GM23248 (cell line): ENCODE data around the gene ZMYND12. TPM values are rescaled to one million over a fixed set of nuclear protein-coding genes. Genes with fewer than 3 reads are reported as not detected.

ENCODE experiments used
- DNase-seq: peaks from one replicate; pipeline ENCODE4 v3.0.0-alpha.2; 2015
- H2AFZ ChIP-seq: fragments of 200-600 bp; sonication (generic); 2 replicates; pipeline ENCODE4 v1.6.1; 2016; ENCODE audit warnings: antibody characterized with exemption
- H3F3A ChIP-seq: fragments of 200-600 bp; sonication (generic); 2 replicates; pipeline ENCODE4 v1.6.1; 2016; ENCODE audit warnings: mild to moderate bottlenecking, antibody characterized with exemption, mixed run types; ENCODE audit not compliant: insufficient read depth
- H3K27ac ChIP-seq: fragments of 200-600 bp; sonication (generic); 2 replicates; pipeline ENCODE4 v1.5.1; 2016; ENCODE audit warnings: mild to moderate bottlenecking
- H3K27me3 ChIP-seq: fragments of 200-600 bp; sonication (generic); replicated peaks from 2 replicates; pipeline ENCODE4 v1.6.1; 2016; ENCODE audit warnings: mild to moderate bottlenecking; ENCODE audit not compliant: insufficient read depth
- H3K36me3 ChIP-seq: fragments of 200-600 bp; sonication (generic); 2 replicates; pipeline ENCODE4 v1.6.1; 2016; ENCODE audit warnings: low read depth, mild to moderate bottlenecking
- H3K4me1 ChIP-seq: fragments of 200-600 bp; sonication (generic); 2 replicates; pipeline ENCODE4 v1.6.1; 2016; ENCODE audit warnings: mild to moderate bottlenecking; ENCODE audit not compliant: insufficient read depth
- H3K4me2 ChIP-seq: fragments of 200-600 bp; sonication (generic); one replicate; pipeline ENCODE4 v1.6.1; 2016; ENCODE audit warnings: mild to moderate bottlenecking; ENCODE audit not compliant: unreplicated experiment
- H3K4me3 ChIP-seq: fragments of 200-600 bp; sonication (generic); 2 replicates; pipeline ENCODE4 v1.5.1; 2016; ENCODE audit warnings: mild to moderate bottlenecking
- H3K79me2 ChIP-seq: fragments of 200-600 bp; sonication (generic); 2 replicates; pipeline ENCODE4 v1.6.1; 2016; ENCODE audit warnings: mild to moderate bottlenecking; ENCODE audit not compliant: insufficient read depth
- H3K9ac ChIP-seq: fragments of 200-600 bp; sonication (generic); 2 replicates; pipeline ENCODE4 v1.6.1; 2016; ENCODE audit warnings: mild to moderate bottlenecking
- H3K9me2 ChIP-seq: fragments of 200-600 bp; sonication (generic); 2 replicates; pipeline ENCODE4 v1.6.1; 2016; ENCODE audit warnings: mixed run types, mild to moderate bottlenecking, moderate library complexity; ENCODE audit not compliant: insufficient read depth
- H3K9me3 ChIP-seq: fragments of 200-600 bp; sonication (generic); one replicate; pipeline ENCODE4 v1.6.1; 2017; ENCODE audit warnings: low read depth
- H4K20me1 ChIP-seq: fragments of 200-600 bp; sonication (generic); 2 replicates; pipeline ENCODE4 v1.6.0; 2016; ENCODE audit not compliant: insufficient read depth
- EZH2 ChIP-seq: fragments of 200-600 bp; sonication (generic); IDR thresholded peaks from 2 replicates; pipeline ENCODE4 v1.6.1; 2018; ENCODE audit warnings: antibody characterized with exemption, mild to moderate bottlenecking; ENCODE audit not compliant: insufficient read depth, poor library complexity, severe bottlenecking
- EZH2phosphoT487 ChIP-seq: fragments of 200-600 bp; sonication (generic); IDR thresholded peaks from 2 replicates; pipeline ENCODE4 v1.6.1; 2018; ENCODE audit warnings: antibody characterized with exemption, moderate library complexity, mild to moderate bottlenecking, low read depth; ENCODE audit not compliant: insufficient read depth
- WGBS, 2 experiments: methylation state at CpG; one replicate each; pipeline ENCODE4 v1.1.6; 2015 to 2017; ENCODE audit warnings: low lambda C conversion rate in 2 of 2, low coverage in 1 of 2; ENCODE audit errors: missing lambda C conversion rate in 2 of 2; 5-methylcytosine and 5-hydroxymethylcytosine counted together
- in situ Hi-C: fragments of 300-500 bp; cut with MboI; formaldehyde crosslinking; loops from 2 replicates; pipeline ENCODE4 v1.15.0; 2020
- polyA plus RNA-seq: library from polyadenylated mRNA; unstranded; fragments of >200 nt; fragmentation: Nextera tagmentation; extraction: Ambion mirVana; gene quantifications from 2 replicates; pipeline ENCODE4 v1.2.1, GENCODE V29; 2016
- total RNA-seq: library from RNA; depleted of rRNA; stranded (reverse); fragments of >200 nt; shearing (Covaris generic); gene quantifications from 2 replicates; pipeline ENCODE4 v1.2.3, GENCODE V29; 2014

ZMYND12 gene
- total and polyA plus RNA-seq, 2 experiments from 2014 or later = 0.68 to 3.2 TPM

DNA sequence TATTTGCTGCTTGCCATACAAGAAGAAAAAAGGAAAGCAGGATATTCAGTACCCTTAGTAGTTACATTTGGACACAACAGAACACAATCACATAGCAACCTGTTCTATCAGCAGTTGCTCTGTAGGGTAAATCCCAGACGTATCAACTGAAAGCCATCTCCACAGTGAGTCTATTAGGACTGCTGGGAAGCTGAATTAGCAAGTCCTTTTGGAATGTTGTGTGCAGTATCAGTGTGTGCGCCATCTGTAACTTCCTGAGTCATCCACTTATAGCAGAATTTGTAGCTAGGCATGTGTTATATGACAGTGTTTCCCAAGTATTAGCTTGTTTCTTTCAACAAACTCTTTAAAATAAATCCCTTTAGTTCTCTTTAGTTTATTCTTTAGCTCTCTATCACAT is 28.6 kb upstream of the ZMYND12 start:
- in situ Hi-C loops = no loop called here
- Histone ChIP-seq H3K4me2 (peak overlapping the region; percentile 5), H3F3A (peaks cover 7% of the 10 kb centered on the region; the same call in 1 of the 2 replicates), H3K79me2 (no peaks in the 10 kb centered on the region), H3K9ac (peak overlapping the region; percentile 53), H3K9me2 (no peaks in the 10 kb centered on the region), H3K4me3 (0 out of 2 replicates have a peak overlapping the region, but pooled peaks have one; percentile 6), H2AFZ (no peak overlapping the region), H4K20me1 (no peaks in the 10 kb centered on the region), H3K27ac (peak overlapping the region; percentile 82), H3K9me3 (no peaks in the 10 kb centered on the region), H3K4me1 (peaks cover 10% of the 10 kb centered on the region), H3K27me3 (no peaks in the 10 kb centered on the region), H3K36me3 (no peaks in the 10 kb centered on the region)
- DNase-seq = peak; percentile 94
- WGBS, 2 experiments = 0 to 3% methylated on average over 2 of the region's 2 CpGs
- TF ChIP-seq EZH2phosphoT487 (no peak), EZH2 (no peak)

DNA sequence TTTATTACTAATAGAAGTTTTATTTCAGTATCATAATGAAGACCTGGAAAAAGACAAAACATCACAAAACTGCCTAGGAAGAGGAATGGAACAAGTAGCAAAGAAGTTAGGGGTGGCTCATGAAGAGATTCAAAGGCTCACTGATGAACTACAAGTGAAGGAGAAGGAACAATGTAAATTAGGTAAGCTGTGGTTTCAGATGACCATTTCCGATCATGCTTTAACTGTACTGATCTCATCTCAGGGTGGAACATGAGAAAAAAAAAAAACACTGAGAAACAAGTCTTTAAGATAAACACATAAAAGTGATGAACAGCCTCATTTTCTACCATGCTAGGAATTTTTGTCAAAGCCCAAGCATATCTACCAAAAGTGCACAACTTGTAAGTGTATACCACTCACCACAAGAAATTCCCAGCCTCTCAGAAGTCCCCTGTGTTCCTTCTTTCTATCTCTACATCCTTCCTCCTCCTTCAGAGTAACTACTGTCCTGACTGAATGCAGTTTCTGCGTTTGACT is 26.9 kb upstream of the ZMYND12 start:
- Histone ChIP-seq H3K27me3 (no peaks in the 10 kb centered on the region), H3K27ac (no peak overlapping the region), H3K9me3 (no peaks in the 10 kb centered on the region), H3K4me1 (peaks cover 10% of the 10 kb centered on the region), H2AFZ (no peak overlapping the region), H3K4me2 (no peak overlapping the region), H3K4me3 (no peak overlapping the region), H3K9me2 (no peaks in the 10 kb centered on the region), H3K36me3 (no peaks in the 10 kb centered on the region), H3K79me2 (no peaks in the 10 kb centered on the region), H3F3A (peaks cover 7% of the 10 kb centered on the region; the same call in 1 of the 2 replicates), H3K9ac (no peak overlapping the region), H4K20me1 (no peaks in the 10 kb centered on the region)
- 83 to 90% methylated on average over 2 of the region's 2 CpGs for WGBS, 2 experiments
- in situ Hi-C loops = no loop called here
- no peak for DNase-seq
- no peak for TF ChIP-seq EZH2phosphoT487
- TF ChIP-seq EZH2 = no peak

- 93 to 100% methylated on average over 1 of the region's 1 CpG for WGBS, 2 experiments
- DNase-seq = peak; percentile 26
- no peaks in the 10 kb centered on the region for H3K79me2 ChIP-seq
- no peak overlapping the region for H3K4me2 ChIP-seq
- no peak overlapping the region for H3K4me3 ChIP-seq
- H3K27me3 ChIP-seq = no peaks in the 10 kb centered on the region
- H3K9ac ChIP-seq = no peak overlapping the region
- no peaks in the 10 kb centered on the region for H3K9me2 ChIP-seq
- H3F3A ChIP-seq = peaks cover 7% of the 10 kb centered on the region; the same call in 1 of the 2 replicates
- H3K27ac ChIP-seq = no peak overlapping the region
- no peak overlapping the region for H2AFZ ChIP-seq
- no peaks in the 10 kb centered on the region for H3K36me3 ChIP-seq
- no peak for TF ChIP-seq EZH2
- TF ChIP-seq EZH2phosphoT487 = no peak
- H4K20me1 ChIP-seq = no peaks in the 10 kb centered on the region
- peaks cover 10% of the 10 kb centered on the region for H3K4me1 ChIP-seq
- H3K9me3 ChIP-seq = no peaks in the 10 kb centered on the region
- in situ Hi-C loops = no loop called here
Measured at GRCh38 chr1:42480921-42481320, 25.1 kb upstream of the ZMYND12 start.

- Histone ChIP-seq H3K79me2 (no peaks in the 10 kb centered on the region), H3K9me2 (no peaks in the 10 kb centered on the region), H3K4me1 (peaks cover 6% of the 10 kb centered on the region), H3K4me2 (no peak overlapping the region), H3K27me3 (no peaks in the 10 kb centered on the region), H3F3A (peaks cover 7% of the 10 kb centered on the region; the same call in 1 of the 2 replicates), H2AFZ (no peak overlapping the region), H3K27ac (no peak overlapping the region), H4K20me1 (no peaks in the 10 kb centered on the region), H3K9ac (no peak overlapping the region), H3K36me3 (no peaks in the 10 kb centered on the region), H3K4me3 (no peak overlapping the region), H3K9me3 (no peaks in the 10 kb centered on the region)
- 59 to 61% methylated on average over 4 of the region's 4 CpGs for WGBS, 2 experiments
- TF ChIP-seq EZH2 (no peak), EZH2phosphoT487 (no peak)
- peak; percentile 45 for DNase-seq
- in situ Hi-C loops = no loop called here
Measured at GRCh38 chr1:42479621-42480020, 23.8 kb upstream of the ZMYND12 start.
